ENCODE data around the gene AGAP1.

DNA sequence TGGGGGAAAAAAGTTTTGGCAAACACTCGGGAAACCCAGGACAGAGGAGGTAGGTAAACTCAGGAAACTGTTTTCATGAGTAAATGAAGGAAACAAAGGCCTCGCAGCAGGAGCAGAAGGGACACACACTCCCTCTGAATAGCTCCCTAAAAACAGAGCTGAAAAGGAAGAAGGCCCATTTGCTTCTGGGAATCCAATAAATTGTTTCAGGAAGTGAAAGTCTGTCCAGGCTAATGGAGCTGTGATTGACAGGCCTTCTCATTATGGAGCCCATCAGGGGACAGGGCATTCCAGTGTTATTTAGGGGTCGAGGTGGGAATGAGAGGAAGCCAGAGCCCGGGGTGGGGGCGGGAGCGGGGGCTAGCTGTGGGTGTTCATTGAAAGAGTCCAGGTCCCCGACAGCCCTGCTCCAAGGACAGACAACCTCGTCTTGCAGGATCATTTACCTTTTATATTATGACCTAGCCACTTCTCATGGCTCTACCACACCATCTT, 593.2 kb downstream of the AGAP1 start:
- TF ChIP-seq POLR2A (IDR thresholded peaks at IDR 0.05) (no peak), EP300 (IDR thresholded peaks at IDR 0.05) (no peak)
- TF ChIP-seq, protein P1, sequence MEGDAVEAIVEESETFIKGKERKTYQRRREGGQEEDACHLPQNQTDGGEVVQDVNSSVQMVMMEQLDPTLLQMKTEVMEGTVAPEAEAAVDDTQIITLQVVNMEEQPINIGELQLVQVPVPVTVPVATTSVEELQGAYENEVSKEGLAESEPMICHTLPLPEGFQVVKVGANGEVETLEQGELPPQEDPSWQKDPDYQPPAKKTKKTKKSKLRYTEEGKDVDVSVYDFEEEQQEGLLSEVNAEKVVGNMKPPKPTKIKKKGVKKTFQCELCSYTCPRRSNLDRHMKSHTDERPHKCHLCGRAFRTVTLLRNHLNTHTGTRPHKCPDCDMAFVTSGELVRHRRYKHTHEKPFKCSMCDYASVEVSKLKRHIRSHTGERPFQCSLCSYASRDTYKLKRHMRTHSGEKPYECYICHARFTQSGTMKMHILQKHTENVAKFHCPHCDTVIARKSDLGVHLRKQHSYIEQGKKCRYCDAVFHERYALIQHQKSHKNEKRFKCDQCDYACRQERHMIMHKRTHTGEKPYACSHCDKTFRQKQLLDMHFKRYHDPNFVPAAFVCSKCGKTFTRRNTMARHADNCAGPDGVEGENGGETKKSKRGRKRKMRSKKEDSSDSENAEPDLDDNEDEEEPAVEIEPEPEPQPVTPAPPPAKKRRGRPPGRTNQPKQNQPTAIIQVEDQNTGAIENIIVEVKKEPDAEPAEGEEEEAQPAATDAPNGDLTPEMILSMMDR (IDR thresholded peaks at IDR 0.05) = no peak

Measured in sigmoid colon (tissue), 4 donors.